ENCODE measurements around the gene JMJD4. TPM values are rescaled to one million over a fixed set of nuclear protein-coding genes. Genes with fewer than 3 reads are reported as not detected.

Gene JMJD4
- total RNA-seq, 2 donors from 2014 or later: 10.3 to 11.4 TPM

DNA sequence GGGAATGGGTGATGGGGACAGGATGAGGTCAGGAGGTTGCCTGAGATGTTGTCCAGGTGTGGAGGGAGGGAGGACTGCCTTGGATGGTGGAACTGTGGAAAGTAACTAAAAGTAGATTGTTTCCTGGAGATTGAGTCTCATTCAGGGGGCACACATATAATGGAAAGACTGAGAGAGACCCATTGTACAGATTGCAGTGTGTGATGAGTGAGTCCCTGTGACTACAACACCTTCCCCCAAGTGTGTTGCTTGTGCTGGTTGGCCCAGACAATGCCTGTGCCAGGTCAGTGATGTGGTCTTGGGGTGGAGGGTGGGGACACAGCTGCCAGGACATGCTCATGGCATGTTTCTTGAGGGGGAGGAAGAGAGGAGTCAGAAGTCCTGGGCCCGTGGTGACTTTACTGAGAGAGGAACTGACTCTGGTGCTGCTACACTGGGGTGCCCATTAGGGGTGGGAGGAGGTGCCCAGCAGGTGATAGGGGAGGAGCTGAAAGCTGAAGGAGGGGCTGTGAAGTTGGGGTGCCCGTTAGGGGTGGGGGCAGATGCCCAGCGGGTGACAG is 5.4 kb upstream of the JMJD4 start:
- peak; percentile 37 for DNase-seq (ENCODE audit: low spot score)
- intact Hi-C loops (cut with DNase I): loop anchor here in 1 of 2 donors (10.0 kb wide), 1 partner anchor 1716 kb away; no protein-coding TSS in a partner anchor

DNA sequence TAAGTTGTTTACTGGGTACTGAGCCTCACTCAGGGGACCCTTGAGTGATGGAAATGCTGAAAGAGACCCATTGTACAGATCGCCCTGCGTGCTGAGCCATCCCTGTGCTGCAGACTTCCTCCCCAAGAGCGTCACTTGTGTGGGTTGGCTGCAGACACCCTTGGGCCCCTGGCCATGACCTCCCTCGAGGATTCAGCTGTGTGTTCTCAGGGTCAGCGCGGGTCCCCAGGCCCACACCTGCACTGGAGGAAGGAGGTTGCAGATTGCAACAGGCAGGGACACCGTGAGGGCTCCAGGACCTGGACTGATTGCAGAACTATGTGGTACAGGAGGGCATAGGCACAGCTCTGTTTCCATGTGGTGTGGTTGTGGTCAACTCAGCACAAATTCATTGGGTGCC is 4.5 kb upstream of the JMJD4 start:
- peak; percentile 51 for DNase-seq (ENCODE audit: low spot score)
- intact Hi-C loops (cut with DNase I): loop anchor here in 1 of 2 donors (10.0 kb wide), 1 partner anchor 1715 kb away; no protein-coding TSS in a partner anchor

DNA sequence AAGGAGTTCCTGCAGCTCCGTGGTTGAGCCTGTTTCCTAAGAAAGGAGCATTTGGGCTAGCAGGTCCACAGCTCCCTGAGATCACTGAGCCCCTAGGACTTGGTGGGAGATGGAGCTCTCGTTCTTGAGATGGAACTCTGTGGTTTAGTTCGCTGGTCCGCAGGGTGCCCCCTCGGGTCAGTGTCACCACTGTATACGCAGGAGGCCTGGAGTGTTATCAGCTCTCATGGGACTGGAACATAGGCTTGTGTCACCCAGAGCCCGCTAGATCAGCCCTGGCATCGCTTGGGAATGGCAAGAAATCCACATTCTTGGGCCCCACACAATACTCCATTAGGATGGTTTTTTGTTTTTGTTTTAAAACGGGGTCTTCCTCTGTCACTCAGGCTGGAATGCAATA is 3.7 kb upstream of the JMJD4 start:
- DNase-seq (ENCODE audit: low spot score): peak; percentile 61
- intact Hi-C loops (cut with DNase I): no loop called here

DNA sequence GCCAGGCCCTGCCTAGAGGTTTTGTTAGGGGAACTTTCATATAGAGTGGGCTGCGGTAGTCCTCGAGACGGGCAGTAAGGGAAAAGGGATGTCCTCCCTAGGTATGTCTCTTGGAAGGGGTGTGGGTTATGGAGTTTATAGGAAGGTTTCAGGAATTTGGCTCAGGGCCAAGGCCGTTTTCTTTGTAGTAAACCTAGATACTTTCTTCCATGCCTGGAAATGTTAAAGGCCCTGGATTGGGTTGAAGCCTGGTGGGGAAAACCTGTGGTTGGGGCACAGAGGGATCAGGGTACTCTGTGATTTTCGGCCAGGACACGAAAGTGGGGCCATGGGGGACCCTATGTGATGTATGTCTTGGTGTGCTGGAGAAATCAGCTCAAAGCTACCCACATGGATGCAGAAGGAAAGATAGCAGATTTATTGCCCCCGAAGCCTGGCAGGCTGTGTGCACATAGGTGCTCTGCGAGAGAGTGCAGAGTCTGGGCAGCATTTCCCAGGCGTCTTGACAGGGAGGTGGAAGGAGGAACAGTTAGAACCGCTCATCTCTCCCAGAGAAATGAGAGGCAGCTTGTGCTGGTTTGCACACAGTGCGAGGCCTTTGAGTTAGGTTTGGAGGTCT is 1.8 kb upstream of the JMJD4 start:
- intact Hi-C loops (cut with DNase I): no loop called here
- peak; percentile 29 for DNase-seq (ENCODE audit: low spot score)

DNA sequence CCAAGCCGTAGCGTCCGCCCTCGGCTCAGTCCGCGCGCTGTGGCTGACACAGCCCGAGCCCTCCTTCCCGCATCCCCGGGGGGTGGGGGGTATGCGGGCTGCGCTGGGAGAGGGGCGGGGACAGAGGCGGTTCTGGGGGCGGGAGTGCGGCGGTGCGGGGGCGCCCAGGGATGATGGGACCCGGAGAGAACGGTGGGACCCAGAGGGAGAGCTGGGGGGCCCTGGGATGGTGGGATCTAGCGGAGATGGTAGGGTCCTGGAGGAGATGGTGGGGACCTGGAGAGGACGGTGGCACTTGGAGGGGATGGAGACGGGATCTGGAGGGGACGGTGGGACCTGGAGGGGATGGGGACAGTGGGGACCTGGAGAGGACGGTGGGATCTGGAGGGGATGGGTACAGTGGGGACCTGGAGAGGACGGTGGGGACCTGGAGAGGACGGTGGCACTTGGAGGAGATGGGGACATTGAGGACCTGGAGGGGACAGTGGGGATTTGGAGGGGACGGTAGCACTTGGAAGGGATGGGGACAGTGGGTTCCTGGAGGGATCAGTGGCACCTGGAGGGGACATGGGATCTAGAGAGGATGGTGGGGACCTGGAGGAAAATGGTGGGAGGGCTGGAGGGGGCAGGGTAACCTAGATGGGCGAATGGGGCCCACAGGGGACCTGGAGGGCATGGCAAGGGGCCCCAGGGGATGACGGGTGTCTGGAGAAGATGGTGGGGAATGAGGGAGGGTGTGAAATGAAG is 610 bp upstream of the JMJD4 start:
- intact Hi-C loops (cut with DNase I): no loop called here
- DNase-seq (ENCODE audit: low spot score): no peak

DNA sequence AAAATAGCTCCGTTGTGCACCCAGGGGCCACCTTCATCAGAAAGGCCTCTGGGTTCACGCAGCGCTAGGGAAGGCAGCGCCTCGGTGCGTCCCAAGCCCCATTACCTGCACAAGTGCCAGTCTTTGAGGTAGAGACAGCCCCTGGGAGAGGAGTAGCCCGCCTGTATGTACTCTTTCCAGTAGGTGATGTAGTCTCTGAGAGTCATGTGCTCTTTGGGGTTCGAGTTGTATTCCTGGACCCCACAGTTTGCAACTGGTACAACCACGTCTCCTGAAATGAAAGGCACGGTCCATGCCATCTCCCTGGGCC is 601 bp downstream of the JMJD4 start:
- intact Hi-C loops (cut with DNase I): no loop called here
- no peak for DNase-seq (ENCODE audit: low spot score)

DNA sequence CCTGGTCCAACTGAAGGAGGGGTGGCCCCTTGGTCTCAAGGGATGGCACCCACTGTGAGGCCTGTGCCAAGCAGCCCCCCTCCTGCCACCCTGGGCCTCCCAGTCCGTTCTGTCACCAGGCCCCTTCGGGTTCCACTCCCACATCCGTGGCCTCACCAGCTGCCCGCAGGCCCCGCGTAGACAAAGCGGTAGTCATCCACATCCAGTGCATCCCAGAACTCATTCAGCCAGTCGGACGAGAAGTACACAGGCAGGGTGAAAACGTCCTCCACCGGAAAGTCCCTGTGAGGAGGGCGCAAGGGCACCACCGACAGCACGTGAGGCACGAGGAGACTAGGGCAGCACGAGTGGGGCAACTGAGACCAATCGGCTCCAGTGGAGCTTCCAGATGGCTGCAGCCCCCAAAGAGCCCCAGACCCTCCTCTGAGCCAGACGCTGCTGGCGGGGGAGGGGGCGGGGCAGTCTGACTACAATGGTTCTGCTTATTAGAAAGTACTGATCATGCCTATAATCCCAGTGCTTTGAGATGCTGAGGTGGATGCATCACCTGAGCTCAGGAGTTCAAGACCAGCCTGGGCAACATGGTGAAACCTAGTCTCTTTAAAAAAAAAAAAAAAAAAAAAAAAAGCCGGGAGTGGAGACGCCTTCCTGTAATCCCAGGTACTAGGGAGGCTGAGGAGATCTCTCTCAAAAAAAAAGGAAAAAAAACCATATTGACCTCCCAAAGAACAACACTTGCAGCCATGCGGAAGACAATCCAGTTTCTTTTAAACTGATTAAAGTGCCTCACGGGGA is 1.2 kb downstream of the JMJD4 start:
- intact Hi-C loops (cut with DNase I): no loop called here
- DNase-seq (ENCODE audit: low spot score): no peak

DNA sequence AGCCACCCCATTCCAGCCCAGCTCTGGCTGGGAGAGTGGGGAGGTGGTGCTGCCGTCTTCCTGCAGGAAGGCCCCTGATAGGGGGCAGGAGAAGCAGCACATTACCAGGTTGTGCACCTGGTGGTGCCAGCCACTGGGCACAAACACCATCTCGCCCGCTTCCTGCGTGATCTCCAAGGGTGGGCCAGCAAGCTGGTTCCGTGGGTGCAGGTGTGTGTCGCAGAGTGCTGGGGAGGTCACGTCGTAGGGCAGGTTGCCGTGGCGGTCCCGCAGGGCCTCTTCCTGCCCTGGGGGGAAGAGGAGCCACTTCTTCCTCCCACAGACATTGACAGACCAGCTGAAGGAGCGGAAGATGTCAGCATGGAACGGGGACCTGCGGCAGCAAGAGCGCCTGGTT is 1.8 kb downstream of the JMJD4 start:
- DNase-seq (ENCODE audit: low spot score): no peak
- intact Hi-C loops (cut with DNase I): no loop called here

DNA sequence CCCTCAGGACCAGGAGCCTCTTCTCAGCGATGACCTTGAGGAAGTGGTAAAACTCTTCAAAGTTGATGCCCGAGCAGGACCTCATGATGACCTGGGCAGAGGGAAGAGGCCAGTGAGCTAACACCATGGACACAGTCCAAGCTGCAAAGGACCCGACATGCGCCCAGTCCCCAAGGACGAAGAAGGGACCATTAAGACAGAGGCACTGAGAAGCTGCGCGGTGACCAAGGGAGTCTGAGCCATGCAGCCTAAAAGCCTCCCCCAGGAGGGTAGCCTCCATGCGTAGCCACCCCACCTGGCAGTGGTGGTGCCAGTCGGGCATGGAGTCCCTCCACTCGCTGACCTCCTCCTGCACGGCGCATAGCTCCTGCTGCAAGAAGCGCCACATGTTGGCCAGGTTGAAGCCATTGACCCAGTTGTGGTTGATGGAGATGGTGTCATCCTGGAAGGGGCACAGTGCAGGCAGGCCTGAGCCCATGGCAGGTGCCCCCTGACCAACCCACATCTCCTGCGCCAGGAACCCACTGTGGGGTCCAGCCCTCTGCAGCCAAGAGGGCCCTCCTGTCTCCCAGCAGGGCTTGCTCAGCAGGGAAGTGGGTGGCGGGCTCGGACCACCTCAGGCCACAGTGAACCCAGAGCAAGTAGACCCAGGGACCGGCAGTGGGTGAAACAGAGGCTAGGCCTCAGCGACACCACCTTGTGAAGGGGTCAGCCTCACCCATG is 2.4 kb downstream of the JMJD4 start:
- intact Hi-C loops (cut with DNase I): no loop called here
- no peak for DNase-seq (ENCODE audit: low spot score)

DNA sequence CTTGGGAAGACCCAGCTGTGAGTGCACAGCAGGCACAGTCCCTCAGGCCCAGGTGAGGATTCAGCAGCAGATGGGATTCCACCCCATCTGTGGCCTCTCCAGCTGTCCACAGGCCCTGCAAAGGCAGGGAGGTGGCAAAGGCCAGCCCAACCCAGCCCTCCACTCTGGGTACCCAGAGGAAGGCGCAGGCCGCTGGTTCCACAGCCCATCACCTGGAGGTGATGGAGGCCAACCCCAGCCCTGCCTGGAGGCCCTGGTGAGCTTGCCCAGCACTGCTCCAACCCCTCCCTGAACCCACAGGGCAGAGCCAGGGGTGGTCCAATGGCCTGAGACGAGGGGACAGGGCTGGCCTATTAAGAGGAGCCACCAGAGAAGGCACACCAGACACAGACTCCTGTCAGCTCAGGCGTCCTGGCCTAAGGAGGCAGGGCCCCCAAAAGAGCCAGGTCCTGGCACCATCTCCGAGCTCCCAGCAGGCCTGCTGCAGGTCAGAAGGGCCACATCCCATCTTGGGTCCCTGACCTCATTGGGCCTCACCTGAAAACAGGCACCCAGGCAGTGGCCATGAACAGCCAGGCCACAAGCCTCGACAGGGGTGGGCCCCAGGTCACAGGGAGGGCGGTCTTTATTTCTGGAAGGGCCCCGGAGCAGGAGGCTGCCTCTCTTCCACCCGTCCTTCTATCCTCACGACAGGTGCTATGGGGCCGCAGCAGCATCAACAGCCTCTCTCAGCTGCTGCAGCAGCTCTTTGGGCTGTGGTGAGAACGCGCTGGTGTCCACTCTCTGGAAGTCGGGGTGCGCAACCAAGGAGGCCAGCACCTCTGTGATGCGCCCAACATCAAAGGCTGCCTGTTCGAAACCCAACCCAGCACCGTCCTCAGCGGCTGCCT is 3.2 kb downstream of the JMJD4 start:
- intact Hi-C loops (cut with DNase I): no loop called here

DNA sequence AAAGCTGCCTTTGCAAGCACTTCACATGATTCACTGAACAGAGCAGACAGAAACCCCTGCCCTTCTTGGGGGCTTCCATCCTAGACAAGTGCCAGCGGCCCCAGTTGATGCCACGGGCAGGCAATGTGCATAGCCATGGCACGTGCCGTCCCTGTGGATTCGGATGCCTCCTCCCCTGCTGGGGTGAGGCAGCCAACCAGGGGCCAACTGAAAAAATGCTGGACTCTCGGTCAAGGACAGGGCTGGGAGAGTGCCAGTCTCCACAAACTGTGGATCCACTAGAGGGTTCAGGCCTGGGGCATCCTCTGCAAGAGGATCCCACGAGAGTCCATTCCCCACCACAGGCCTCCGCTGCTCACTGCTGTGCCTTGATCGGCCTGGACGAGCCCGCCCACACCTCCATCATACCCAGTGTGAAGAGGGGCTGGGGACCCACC is 3.8 kb downstream of the JMJD4 start:
- DNase-seq (ENCODE audit: low spot score): peak; percentile 73
- intact Hi-C loops (cut with DNase I): no loop called here

More for the DNA sequence above, 3.2 kb downstream of the JMJD4 start:
- peak; percentile 77 for DNase-seq (ENCODE audit: low spot score)

DNA sequence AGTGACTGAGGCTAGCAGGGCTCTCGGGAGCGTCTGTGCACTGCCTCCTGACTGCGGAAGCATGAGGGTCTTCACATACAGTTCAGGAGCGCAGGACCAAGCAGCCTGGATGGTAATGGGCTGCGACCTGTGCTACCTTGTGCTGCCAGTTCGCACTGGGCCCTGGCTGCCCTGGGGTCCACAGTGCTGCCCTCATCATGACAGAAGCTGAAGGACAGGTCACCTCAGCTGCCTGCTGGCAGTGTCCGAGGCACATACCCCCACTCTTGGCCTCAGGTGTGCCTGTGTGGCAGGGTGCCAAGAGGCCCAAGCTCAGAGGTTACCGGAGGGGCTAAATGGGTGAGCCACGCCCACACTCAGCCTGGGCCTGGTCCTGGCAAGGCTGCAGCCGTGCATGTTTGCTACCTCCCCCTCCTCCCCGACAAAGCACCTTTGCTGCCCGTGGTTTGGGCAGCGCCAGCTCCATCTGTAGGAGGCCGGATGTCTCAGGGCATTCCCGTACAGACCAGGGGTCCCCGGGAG is 4.4 kb downstream of the JMJD4 start:
- intact Hi-C loops (cut with DNase I): no loop called here
- DNase-seq (ENCODE audit: low spot score): peak; percentile 74

DNA sequence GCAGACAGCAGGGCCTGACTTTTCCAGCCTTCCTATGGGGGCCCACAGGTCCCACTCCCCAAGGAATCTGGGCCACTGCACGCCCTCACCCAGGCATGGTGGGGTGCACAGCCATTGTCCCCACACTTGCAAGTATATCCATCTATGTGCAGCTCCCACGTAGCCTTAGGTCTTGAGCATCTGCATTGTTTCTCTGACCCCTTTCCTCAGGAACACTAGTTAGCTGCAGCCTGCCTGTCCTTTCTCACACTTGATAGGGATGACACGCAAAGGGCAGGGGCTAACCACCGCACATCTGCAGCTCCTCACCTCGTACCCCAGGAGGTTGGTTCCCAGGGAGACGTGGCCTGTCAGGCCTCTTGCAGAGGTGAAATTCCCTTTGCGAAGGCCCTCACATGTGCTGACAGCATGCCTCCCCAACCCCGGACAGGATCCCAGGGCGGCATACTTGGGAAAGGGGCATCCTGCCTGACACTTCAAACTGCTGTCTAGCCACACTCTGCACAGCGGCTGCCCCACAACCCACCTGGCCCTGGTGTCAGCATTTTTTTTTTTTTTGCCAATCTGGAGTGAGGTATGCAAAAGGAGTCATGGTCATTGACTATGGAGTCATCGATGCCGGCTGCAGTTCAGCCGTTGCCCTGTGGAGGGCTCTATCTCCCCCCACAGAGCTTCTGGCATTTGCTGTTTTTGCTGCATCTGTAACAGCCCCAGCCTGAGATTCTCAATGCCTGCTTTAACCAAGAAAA is 5.0 kb downstream of the JMJD4 start:
- DNase-seq (ENCODE audit: low spot score): peak; percentile 78
- intact Hi-C loops (cut with DNase I): loop anchor here in 1 of 2 donors (10.0 kb wide), 1 partner anchor 955 kb away; no protein-coding TSS in a partner anchor

DNA sequence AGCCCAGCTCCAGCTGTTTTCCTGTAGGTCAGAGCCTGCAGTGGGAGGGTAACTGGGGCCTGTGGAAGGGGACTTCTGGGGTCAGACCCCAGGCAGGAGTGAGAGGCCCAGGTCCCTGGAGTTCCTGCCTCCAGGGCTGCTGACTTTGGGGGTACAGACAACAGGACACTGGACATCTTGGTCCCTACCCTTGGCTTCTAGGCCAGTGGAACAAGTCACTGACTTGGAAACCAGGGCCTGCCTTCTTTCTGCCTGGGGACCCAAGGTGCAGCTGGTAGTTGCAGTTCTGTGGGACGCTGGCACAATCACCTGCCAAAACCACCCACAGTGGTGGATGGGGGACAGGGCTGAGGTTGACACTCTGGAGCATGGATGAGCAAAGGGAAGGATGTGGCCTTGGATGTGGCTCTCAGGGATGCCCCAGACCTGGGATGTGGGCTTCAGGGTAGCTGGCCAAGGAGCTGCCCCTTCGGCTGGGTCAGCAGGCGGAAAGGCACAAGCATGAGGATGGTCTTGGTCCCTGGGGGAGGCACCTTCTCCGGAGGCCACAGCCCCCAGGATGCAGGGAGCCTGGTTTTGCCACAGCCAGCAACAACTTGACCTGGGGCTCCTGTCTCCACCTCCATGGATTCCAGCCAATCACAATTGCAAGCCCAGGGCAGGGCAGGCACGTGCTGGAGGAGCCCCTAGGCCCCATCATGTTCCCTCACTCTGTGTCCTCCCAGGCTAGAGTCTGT is 5.8 kb downstream of the JMJD4 start:
- DNase-seq (ENCODE audit: low spot score): peak; percentile 78
- intact Hi-C loops (cut with DNase I): loop anchor here in 1 of 2 donors (10.0 kb wide), 1 partner anchor 955 kb away; no protein-coding TSS in a partner anchor

DNA sequence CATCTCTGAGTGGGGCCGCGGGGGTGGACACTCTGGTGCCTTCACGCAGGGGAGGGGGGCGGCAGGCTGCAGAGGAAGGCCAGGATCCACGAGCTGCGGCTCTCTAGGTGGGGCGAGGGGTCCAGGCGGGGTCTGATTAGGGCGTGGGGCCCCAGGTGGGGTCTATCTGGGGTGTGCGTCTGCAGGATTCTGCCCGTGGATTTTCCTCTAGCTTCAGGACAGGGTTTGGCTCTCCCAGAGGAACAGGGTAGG is 6.3 kb downstream of the JMJD4 start:
- intact Hi-C loops (cut with DNase I): loop anchor here in 1 of 2 donors (10.0 kb wide), 1 partner anchor 954 kb away; no protein-coding TSS in a partner anchor
- DNase-seq (ENCODE audit: low spot score): no peak

DNA sequence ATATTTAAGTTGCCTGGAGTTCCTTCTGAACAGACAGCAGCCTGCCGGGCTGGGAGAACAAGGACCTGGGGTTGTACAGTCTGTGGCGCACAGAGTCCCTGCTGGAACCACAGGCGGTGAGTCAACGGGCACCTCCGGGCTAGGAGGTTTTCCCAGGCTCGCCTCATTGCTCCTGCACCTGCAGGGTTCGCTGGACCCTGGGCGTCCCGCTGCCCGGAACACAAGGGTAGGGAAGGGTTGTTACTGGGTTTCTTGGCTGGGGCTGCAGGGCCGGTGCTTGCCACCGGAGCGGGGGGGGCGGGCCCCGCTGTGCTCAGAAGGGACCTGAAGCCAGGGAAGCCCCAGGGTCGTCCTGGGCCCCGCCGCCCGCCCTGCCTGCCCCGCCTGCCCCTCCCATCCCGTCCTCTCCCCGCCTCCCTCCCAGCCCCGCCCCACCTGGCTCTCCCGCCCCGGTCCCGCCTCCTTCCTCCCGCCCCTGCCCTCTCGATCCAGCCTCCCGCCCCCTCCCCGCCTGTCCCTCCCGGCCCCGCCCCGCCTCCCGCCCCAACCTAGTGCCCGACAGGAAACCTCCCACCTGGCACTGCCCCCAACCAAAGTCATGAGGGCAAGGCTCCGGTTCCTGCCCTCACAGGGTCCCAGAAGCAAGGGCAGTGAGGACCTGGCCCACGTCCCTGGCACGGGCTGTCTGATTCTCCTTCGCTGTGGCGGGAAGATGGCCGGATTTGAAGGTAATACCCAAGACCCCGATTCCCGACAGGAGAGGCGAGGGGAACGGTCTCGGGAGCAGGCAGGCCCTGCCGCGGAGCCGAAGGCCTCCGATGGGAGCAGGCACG is 6.8 kb downstream of the JMJD4 start:
- intact Hi-C loops (cut with DNase I): loop anchor here in 1 of 2 donors (10.0 kb wide), 1 partner anchor 953 kb away; no protein-coding TSS in a partner anchor
- peak; percentile 83 for DNase-seq (ENCODE audit: low spot score)

All from posterior vena cava (tissue), 2 donors.